HEK293 (cell line): ENCODE results near the gene BUD23.

Experiments used
- CTCF ChIA-PET: fragments of 350-600 bp; formaldehyde crosslinking; extraction: SDS; loops from one replicate; lab custom pipeline; 2021; ENCODE audit warnings: antibody characterized with exemption; lab: Yijun Ruan, JAX
- POLR2A ChIA-PET: fragments of 300-600 bp; formaldehyde crosslinking; extraction: SDS; loops from one replicate; lab custom pipeline; 2020; ENCODE audit warnings: antibody characterized with exemption, inconsistent platforms; lab: Yijun Ruan, JAX
- H3K27ac ChIP-seq: fragments of 200-500 bp; sonication (Bioruptor generic); 2 replicates; pipeline ENCODE4 v1.5.1; 2014; ENCODE audit warnings: low read depth, low read length, control low read depth, inconsistent platforms; ENCODE audit errors: extremely low read depth
- H3K36me3 ChIP-seq, 2 experiments: fragments of 200-500 bp in 1 of 2; sonication (Bioruptor generic) in 1 of 2; 1 replicate in 1 of 2; 2 replicates in 1 of 2; pipeline ENCODE4 v1.5.1; 2014 to 2017; ENCODE audit warnings: inconsistent platforms in 2 of 2, low read length in 2 of 2; ENCODE audit not compliant: control insufficient read depth in 2 of 2, insufficient read depth in 1 of 2
- H3K4me1 ChIP-seq: fragments of 200-500 bp; sonication (Bioruptor generic); 2 replicates; pipeline ENCODE4 v1.5.1; 2014; ENCODE audit warnings: mild to moderate bottlenecking, low read length, inconsistent platforms; ENCODE audit not compliant: control insufficient read depth, insufficient read depth
- H3K4me3 ChIP-seq: 2 replicates; pipeline ENCODE4 v1.5.1; 2011; ENCODE audit warnings: low read depth, mild to moderate bottlenecking, control low read depth, low read length, moderate library complexity
- H3K9me3 ChIP-seq: fragments of 200-500 bp; sonication (Bioruptor generic); 2 replicates; pipeline ENCODE4 v1.5.1; 2014; ENCODE audit warnings: low read depth, low read length, inconsistent platforms; ENCODE audit not compliant: control insufficient read depth, insufficient read depth
- ATF2 ChIP-seq: fragments of 450-650 bp; formaldehyde crosslinking; IDR thresholded peaks from 2 replicates; pipeline ENCODE4 v1.5.1; 2016; ENCODE audit warnings: missing biosample characterization, missing genetic modification characterization, low read depth
- BCL11B ChIP-seq: fragments of 450-650 bp; formaldehyde crosslinking; IDR thresholded peaks from 2 replicates; pipeline ENCODE4 v1.5.1; 2016; ENCODE audit warnings: low read depth, missing biosample characterization, missing genetic modification characterization
- FEZF1 ChIP-seq: fragments of 450-650 bp; formaldehyde crosslinking; IDR thresholded peaks from 2 replicates; pipeline ENCODE4 v1.5.1; 2016; ENCODE audit warnings: missing biosample characterization, missing genetic modification characterization
- GLIS2 ChIP-seq: fragments of 450-650 bp; formaldehyde crosslinking; IDR thresholded peaks from 2 replicates; pipeline ENCODE4 v1.5.1; 2016; ENCODE audit warnings: missing biosample characterization, missing genetic modification characterization
- KLF1 ChIP-seq: fragments of 450-650 bp; formaldehyde crosslinking; IDR thresholded peaks from 2 replicates; pipeline ENCODE4 v1.5.1; 2016; ENCODE audit warnings: missing biosample characterization, missing genetic modification characterization
- KLF8 ChIP-seq: fragments of 450-650 bp; formaldehyde crosslinking; IDR thresholded peaks from 2 replicates; pipeline ENCODE4 v1.5.1; 2016; ENCODE audit warnings: missing biosample characterization, missing genetic modification characterization
- KLF9 ChIP-seq: fragments of 450-650 bp; formaldehyde crosslinking; IDR thresholded peaks from 2 replicates; pipeline ENCODE4 v1.5.1; 2016; ENCODE audit warnings: missing biosample characterization, missing genetic modification characterization, low read depth
- OVOL3 ChIP-seq: fragments of 450-650 bp; formaldehyde crosslinking; IDR thresholded peaks from 2 replicates; pipeline ENCODE4 v1.5.1; 2016; ENCODE audit warnings: missing biosample characterization, missing genetic modification characterization
- SCRT2 ChIP-seq: fragments of 450-650 bp; formaldehyde crosslinking; IDR thresholded peaks from 2 replicates; pipeline ENCODE4 v1.5.1; 2016; ENCODE audit warnings: missing biosample characterization, missing genetic modification characterization
- SP2 ChIP-seq: fragments of 450-650 bp; formaldehyde crosslinking; IDR thresholded peaks from 2 replicates; pipeline ENCODE4 v1.5.1; 2016; ENCODE audit warnings: missing biosample characterization, missing genetic modification characterization
- YY2 ChIP-seq: fragments of 450-650 bp; formaldehyde crosslinking; IDR thresholded peaks from 2 replicates; pipeline ENCODE4 v1.5.1; 2016; ENCODE audit warnings: missing biosample characterization, missing genetic modification characterization
- ZBTB1 ChIP-seq: fragments of 450-650 bp; formaldehyde crosslinking; IDR thresholded peaks from 2 replicates; pipeline ENCODE4 v1.5.1; 2016; ENCODE audit warnings: missing biosample characterization, missing genetic modification characterization
- ZBTB20 ChIP-seq: fragments of 450-650 bp; formaldehyde crosslinking; IDR thresholded peaks from 2 replicates; pipeline ENCODE4 v1.5.1; 2016; ENCODE audit warnings: missing biosample characterization, missing genetic modification characterization
- ZBTB26 ChIP-seq: fragments of 450-650 bp; formaldehyde crosslinking; optimal IDR thresholded peaks from 2 replicates; pipeline ENCODE3; 2016; ENCODE audit warnings: missing biosample characterization, mild to moderate bottlenecking, missing genetic modification characterization
- ZBTB48 ChIP-seq: fragments of 450-650 bp; formaldehyde crosslinking; IDR thresholded peaks from 2 replicates; pipeline ENCODE4 v1.5.1; 2016; ENCODE audit warnings: missing biosample characterization, missing genetic modification characterization
- ZFHX2 ChIP-seq: fragments of 450-650 bp; formaldehyde crosslinking; conservative IDR thresholded peaks from 2 replicates; pipeline ENCODE4 v1.5.1; 2016; ENCODE audit warnings: missing biosample characterization, missing genetic modification characterization
- ZNF132 ChIP-seq: fragments of 450-650 bp; formaldehyde crosslinking; IDR thresholded peaks from 2 replicates; pipeline ENCODE4 v1.5.1; 2017; ENCODE audit warnings: missing biosample characterization, missing genetic modification characterization, borderline replicate concordance
- ZNF221 ChIP-seq: fragments of 450-650 bp; formaldehyde crosslinking; IDR thresholded peaks from 2 replicates; pipeline ENCODE4 v1.5.1; 2017; ENCODE audit warnings: missing biosample characterization, missing genetic modification characterization, borderline replicate concordance
- ZNF335 ChIP-seq: fragments of 450-650 bp; formaldehyde crosslinking; conservative IDR thresholded peaks from 2 replicates; pipeline ENCODE4 v1.5.1; 2016; ENCODE audit warnings: missing biosample characterization, missing genetic modification characterization
- ZNF571 ChIP-seq: fragments of 450-650 bp; formaldehyde crosslinking; IDR thresholded peaks from 2 replicates; pipeline ENCODE4 v1.5.0; 2017; ENCODE audit warnings: missing biosample characterization, missing genetic modification characterization
- ZNF776 ChIP-seq: fragments of 450-650 bp; formaldehyde crosslinking; IDR thresholded peaks from 2 replicates; pipeline ENCODE4 v1.5.0; 2017; ENCODE audit warnings: missing biosample characterization, missing genetic modification characterization, borderline replicate concordance
- ZNF830 ChIP-seq: fragments of 450-650 bp; IDR thresholded peaks from 2 replicates; pipeline ENCODE4 v1.5.0; 2018; ENCODE audit warnings: missing biosample characterization, missing genetic modification characterization, low read depth, mild to moderate bottlenecking, moderate library complexity
- ZSCAN23 ChIP-seq: fragments of 450-650 bp; formaldehyde crosslinking; IDR thresholded peaks from 2 replicates; pipeline ENCODE4 v1.5.1; 2016; ENCODE audit warnings: missing biosample characterization, missing genetic modification characterization
- ZXDB ChIP-seq: fragments of 450-650 bp; formaldehyde crosslinking; IDR thresholded peaks from 2 replicates; pipeline ENCODE4 v1.5.1; 2016; ENCODE audit warnings: missing biosample characterization, missing genetic modification characterization
- TF ChIP-seq, protein P1 (sequence below): fragments of 450-650 bp; formaldehyde crosslinking; IDR thresholded peaks from 2 replicates; pipeline ENCODE4 v1.5.1; 2016; ENCODE audit warnings: missing biosample characterization, missing genetic modification characterization
- TF ChIP-seq, protein P2 (sequence below): fragments of 450-650 bp; formaldehyde crosslinking; IDR thresholded peaks from 2 replicates; pipeline ENCODE4 v1.5.1; 2016; ENCODE audit warnings: missing biosample characterization, missing genetic modification characterization
- TF ChIP-seq, protein P3 (sequence below): fragments of 450-650 bp; formaldehyde crosslinking; IDR thresholded peaks from 2 replicates; pipeline ENCODE4; 2016; ENCODE audit warnings: missing biosample characterization, missing genetic modification characterization
- TF ChIP-seq, protein P4 (sequence below): fragments of 450-650 bp; formaldehyde crosslinking; IDR thresholded peaks from 2 replicates; pipeline ENCODE4 v1.5.1; 2016; ENCODE audit warnings: missing biosample characterization, missing genetic modification characterization

BUD23 gene

DNA sequence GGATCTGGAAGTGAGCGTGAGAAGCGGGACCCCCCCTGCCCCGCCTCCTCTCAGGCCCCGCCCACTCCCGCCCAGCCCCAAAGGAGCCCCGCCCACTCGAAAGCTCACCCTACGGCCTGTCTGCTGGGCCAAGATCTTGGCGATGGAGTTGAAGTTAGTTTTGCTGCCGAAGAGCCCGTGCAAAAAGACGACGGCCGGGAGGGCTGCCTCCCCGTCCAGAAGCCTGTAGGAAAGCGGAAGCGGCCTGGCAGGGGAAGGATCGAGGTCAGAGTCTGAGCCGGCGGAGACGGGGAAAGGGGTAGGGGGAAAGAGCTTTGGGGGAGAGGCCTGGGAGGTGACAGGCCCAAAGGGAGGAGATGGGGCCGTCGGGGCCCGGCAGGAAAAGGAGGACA, 54.8 kb downstream of the BUD23 start (continued):
- 0 out of 2 replicates have a peak, but pooled peaks have one; percentile 9 for TF ChIP-seq ZFHX2 (tag by site-specific recombination)
- TF ChIP-seq SP2 (tag by site-specific recombination) = peak; percentile 34

DNA sequence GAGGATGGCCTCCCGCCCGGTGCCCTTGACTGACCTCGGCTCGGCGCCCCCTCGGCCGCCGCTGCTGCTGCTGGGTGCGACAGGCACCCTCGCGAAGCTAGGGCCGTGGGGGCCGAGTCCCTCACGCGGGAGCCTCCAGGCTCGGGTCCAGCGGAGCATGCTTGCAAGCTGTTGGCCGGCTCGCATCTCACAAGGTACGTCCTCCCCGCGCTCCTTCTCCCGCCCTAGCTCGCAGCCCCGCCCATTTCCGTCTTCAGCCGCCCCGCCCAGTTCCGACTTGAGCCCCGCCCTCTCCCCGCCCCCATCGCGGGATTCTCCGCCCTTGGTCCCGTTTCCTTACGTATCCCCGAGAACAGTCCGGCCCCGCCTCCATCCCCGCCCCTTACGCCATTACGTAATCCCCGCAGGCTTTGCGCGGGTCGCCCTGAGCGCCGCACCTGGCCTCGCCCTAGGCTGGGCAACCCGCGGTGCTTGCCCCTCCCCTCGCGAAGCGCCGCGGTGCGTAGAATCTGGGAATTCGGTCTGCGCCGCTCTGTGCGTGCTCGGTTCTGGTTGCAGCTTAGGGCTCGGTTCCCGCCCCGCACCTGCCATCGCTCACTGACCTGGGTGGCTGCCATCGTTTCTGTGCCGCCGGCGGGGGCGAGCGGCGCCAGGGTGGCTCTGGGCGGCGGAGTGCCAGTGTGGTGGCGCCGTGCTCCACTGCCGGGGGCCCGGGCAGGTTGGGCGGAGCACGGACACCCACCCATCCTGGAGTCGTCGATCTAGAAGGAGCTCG, 55.4 kb downstream of the BUD23 start, which contains the start of gene ABHD11:
TSS of gene ABHD11 (minus strand) at position 191 of the 775 bp plus-strand sequence. CDS start at position 159, 32 bp downstream.
- POLR2A ChIA-PET = interaction anchor here (0.6 to 3.0 kb wide), 21 partner anchors 10 to 315 kb away, joined by 3 to 16 read pairs (median 3); partner anchors contain the start of genes BAZ1B, CLDN3, METTL27 and MLXIPL
- Histone ChIP-seq H3K36me3 (peaks cover 0 to 22% of the 10 kb centered on the region in 2 experiments; a peak in 2 of 3 replicates), H3K4me3 (peak within 1 kb of the TSS; percentile 67), H3K4me1 (peaks cover 8% of the 10 kb centered on the region), H3K9me3 (no peaks in the 10 kb centered on the region), H3K27ac (peak within 1 kb of the TSS; percentile 90)
- CTCF ChIA-PET = interaction anchor here (0.6 to 3.3 kb wide), 7 partner anchors 13 to 134 kb away, joined by 3 to 18 read pairs (median 3); no protein-coding TSS in a partner anchor
- TF ChIP-seq FEZF1 (no peak), ZBTB26 (peak; percentile 88), ZNF830 (tag by site-specific recombination) (no peak), KLF8 (tag by site-specific recombination) (peak; percentile 95), ZBTB1 (tag by site-specific recombination) (peak; percentile 89), KLF1 (tag by site-specific recombination) (peak; percentile 85), ZXDB (tag by site-specific recombination) (peak; percentile 11; the same call in 1 of the 2 replicates), OVOL3 (tag by site-specific recombination) (no peak), ATF2 (tag by site-specific recombination) (peak; percentile 98), ZNF221 (tag by site-specific recombination) (no peak), ZSCAN23 (tag by site-specific recombination) (no peak), BCL11B (tag by site-specific recombination) (no peak), GLIS2 (tag by site-specific recombination) (peak; percentile 84), ZNF571 (tag by site-specific recombination) (no peak), ZNF335 (tag by site-specific recombination) (peak; percentile 74), ZBTB20 (tag by site-specific recombination) (peak; percentile 74; the same call in 1 of the 2 replicates), SCRT2 (tag by site-specific recombination) (no peak), KLF9 (tag by site-specific recombination) (peak; percentile 94), YY2 (tag by site-specific recombination) (peak; percentile 61; the same call in 1 of the 2 replicates), ZBTB48 (peak; percentile 32; the same call in 1 of the 2 replicates), ZNF776 (tag by site-specific recombination) (no peak), ZNF132 (tag by site-specific recombination) (no peak)
- TF ChIP-seq, protein P1, sequence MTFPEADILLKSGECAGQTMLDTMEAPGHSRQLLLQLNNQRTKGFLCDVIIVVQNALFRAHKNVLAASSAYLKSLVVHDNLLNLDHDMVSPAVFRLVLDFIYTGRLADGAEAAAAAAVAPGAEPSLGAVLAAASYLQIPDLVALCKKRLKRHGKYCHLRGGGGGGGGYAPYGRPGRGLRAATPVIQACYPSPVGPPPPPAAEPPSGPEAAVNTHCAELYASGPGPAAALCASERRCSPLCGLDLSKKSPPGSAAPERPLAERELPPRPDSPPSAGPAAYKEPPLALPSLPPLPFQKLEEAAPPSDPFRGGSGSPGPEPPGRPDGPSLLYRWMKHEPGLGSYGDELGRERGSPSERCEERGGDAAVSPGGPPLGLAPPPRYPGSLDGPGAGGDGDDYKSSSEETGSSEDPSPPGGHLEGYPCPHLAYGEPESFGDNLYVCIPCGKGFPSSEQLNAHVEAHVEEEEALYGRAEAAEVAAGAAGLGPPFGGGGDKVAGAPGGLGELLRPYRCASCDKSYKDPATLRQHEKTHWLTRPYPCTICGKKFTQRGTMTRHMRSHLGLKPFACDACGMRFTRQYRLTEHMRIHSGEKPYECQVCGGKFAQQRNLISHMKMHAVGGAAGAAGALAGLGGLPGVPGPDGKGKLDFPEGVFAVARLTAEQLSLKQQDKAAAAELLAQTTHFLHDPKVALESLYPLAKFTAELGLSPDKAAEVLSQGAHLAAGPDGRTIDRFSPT (tag by site-specific recombination) = peak; percentile 100
- TF ChIP-seq, protein P2, sequence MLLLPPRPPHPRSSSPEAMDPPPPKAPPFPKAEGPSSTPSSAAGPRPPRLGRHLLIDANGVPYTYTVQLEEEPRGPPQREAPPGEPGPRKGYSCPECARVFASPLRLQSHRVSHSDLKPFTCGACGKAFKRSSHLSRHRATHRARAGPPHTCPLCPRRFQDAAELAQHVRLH (tag by site-specific recombination) = no peak
- TF ChIP-seq, protein P3, sequence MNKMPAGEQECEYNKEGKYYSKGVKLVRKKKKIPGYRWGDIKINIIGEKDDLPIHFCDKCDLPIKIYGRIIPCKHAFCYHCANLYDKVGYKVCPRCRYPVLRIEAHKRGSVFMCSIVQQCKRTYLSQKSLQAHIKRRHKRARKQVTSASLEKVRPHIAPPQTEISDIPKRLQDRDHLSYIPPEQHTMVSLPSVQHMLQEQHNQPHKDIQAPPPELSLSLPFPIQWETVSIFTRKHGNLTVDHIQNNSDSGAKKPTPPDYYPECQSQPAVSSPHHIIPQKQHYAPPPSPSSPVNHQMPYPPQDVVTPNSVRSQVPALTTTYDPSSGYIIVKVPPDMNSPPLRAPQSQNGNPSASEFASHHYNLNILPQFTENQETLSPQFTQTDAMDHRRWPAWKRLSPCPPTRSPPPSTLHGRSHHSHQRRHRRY (tag by site-specific recombination) = 0 out of 2 replicates have a peak, but pooled peaks have one; percentile 53
- TF ChIP-seq, protein P4, sequence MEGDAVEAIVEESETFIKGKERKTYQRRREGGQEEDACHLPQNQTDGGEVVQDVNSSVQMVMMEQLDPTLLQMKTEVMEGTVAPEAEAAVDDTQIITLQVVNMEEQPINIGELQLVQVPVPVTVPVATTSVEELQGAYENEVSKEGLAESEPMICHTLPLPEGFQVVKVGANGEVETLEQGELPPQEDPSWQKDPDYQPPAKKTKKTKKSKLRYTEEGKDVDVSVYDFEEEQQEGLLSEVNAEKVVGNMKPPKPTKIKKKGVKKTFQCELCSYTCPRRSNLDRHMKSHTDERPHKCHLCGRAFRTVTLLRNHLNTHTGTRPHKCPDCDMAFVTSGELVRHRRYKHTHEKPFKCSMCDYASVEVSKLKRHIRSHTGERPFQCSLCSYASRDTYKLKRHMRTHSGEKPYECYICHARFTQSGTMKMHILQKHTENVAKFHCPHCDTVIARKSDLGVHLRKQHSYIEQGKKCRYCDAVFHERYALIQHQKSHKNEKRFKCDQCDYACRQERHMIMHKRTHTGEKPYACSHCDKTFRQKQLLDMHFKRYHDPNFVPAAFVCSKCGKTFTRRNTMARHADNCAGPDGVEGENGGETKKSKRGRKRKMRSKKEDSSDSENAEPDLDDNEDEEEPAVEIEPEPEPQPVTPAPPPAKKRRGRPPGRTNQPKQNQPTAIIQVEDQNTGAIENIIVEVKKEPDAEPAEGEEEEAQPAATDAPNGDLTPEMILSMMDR (tag by site-specific recombination) = peak; percentile 72
